GM21526 (cell line): Measurements from ENCODE around the gene NCBP3.

Experiments
- ATAC-seq: cut with Tn5 transposase; IDR thresholded peaks from one replicate; pipeline ENCODE4 v1.9.1; 2021; ENCODE audit warnings: moderate library complexity; ENCODE audit not compliant: unreplicated experiment, low FRiP score

NCBP3 gene

GRCh38 chr17:3815122-3815521 lies 30.9 kb downstream of the NCBP3 start:
- ATAC-seq, result no peak

GRCh38 chr17:3814361-3814760 lies 31.7 kb downstream of the NCBP3 start:
- no peak for ATAC-seq

DNA sequence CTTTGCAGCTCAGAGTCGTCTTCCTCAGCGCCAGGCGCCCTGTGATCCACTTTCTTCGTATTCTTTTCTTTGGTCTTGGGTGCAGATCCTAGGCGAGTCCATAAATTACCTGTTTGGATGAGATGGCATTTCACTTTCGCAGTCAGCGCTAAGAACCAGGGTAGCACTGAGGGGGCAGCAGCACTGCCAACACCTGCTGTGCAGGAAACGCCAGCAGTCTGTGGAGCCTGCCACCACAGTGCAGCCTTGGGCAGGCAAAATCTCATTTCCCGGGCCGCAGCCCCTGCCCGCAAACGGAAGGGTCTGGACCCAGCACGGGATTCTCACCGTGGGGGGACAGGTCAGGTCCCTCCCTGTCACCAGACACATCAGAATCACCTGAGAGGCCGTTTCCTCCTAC lies 32.9 kb downstream of the NCBP3 start:
- ATAC-seq, result no peak

GRCh38 chr17:3812771-3813170 lies 33.3 kb downstream of the NCBP3 start:
- ATAC-seq, result no peak

DNA sequence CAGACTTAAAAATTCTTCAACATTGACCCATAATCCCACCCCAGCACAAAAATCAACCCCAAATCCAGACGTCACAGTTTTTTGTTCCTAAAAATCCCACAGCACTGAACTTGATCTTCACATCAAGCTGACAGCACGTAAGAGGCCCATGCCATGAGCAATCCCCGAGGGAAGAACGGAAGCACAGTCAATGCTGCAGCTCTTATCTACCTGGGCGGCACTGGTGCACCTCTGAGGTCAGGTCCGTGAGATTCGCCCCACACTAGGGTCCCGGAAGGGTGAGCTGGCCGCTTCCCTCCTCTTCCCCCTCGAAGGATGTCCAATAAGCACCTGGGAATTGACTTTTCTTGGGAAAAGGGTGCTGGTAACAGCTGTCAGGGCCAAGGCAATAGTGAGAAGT lies 33.8 kb downstream of the NCBP3 start:
- no peak for ATAC-seq

DNA sequence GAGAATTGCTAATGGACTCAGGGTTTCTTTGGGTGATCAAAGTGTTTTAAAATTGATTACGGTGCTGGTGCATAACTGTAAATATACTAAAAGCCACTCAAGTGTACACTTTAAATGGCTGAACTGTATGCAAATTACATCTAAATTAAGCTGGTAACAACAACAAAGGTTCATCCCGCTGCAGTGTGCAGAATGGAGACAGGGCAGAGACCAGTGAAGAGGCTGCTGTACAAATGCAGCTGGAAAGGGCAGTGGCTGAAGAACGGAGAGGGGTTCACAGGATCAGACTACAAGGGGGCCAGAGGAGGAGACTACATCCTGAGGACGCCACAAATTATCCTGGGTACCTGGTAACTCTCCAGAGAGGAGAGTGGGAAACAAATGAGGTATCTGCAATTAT lies 36.0 kb downstream of the NCBP3 start:
- no peak for ATAC-seq

DNA sequence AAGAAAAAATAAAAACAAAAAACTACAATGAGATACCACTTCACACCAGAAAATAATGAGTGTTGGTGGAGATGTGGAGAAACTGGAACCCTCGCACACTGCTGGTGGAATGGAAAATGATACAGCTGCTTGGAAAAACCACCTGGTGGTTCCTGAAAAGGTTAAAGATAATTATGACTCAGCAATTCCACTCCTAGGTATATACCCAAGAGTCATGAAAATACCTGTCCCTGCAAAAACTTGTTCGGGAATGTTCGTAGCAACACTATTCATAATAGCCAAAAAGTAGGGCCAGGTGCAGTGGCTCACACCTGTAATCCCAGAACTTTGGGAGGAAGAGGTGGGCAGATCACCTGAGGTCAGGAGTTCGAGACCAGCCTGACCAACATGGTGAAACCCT lies 36.9 kb downstream of the NCBP3 start:
- no peak for ATAC-seq

DNA sequence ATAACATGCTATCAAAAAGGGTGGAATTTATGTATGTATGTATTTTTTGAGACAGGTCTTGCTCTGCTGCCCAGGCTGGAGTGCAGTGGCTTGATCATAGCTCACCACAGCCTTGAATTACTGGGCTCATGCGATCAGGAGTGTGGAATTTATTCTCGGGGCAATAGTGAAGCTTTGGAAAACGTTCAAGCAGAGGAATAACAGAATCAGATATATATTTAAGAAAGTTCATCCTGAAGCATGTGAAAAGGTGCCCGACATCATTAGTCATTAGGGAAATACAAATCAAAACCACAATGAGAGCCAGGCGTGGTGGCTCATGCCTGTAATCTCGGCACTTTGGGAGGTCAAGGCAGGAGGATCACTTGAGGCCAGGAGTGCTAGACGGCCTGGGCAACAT lies 37.3 kb downstream of the NCBP3 start:
- ATAC-seq, result no peak

- no peak for ATAC-seq
These were observed 40.5 kb downstream of the NCBP3 start for GRCh38 chr17:3805581-3805980.

GRCh38 chr17:3804503-3804931 lies 41.5 kb downstream of the NCBP3 start:
- ATAC-seq, result no peak

- no peak for ATAC-seq
These were observed 42.8 kb downstream of the NCBP3 start for GRCh38 chr17:3803308-3803640.

- ATAC-seq, result no peak
These were observed 43.4 kb downstream of the NCBP3 start for GRCh38 chr17:3802461-3803307.

DNA sequence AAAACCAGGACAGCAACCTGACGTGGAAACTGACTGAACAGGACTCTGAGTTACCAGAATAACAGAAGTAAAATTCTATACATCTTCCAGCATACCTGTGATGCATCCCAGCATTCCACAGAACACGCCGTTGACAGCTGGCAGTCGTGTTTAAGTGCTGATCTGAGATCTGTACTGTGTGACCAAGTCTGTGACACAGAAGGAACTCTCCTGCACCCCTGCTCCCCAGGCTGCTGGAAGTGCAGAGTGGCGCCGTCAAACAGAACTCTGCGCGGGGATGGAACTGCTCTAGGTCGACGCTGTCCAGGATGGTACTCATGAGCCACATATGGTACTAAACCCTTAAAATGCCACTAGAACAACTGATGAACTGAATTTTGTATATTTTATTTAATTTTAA lies 44.3 kb downstream of the NCBP3 start:
- ATAC-seq, result no peak

DNA sequence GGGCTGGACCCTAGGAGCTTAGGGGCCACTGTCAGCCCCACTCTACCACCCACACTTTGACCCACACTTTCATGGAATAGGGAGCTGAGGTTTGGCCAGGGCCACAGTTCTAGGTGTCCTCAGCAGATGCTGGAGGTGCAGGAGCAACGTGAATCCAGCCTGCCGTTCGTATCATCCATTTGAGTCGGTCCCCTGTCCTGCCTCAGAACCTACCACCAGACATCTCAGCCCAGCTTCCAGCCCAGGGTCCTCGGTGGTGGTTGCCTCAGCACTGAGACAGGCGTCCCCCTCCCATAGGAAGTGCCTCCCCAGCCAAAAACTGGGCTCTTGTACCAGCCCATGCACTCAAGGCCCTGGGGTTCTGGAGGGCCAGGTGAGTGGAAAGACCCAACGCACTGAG lies 44.7 kb downstream of the NCBP3 start:
- no peak for ATAC-seq

DNA sequence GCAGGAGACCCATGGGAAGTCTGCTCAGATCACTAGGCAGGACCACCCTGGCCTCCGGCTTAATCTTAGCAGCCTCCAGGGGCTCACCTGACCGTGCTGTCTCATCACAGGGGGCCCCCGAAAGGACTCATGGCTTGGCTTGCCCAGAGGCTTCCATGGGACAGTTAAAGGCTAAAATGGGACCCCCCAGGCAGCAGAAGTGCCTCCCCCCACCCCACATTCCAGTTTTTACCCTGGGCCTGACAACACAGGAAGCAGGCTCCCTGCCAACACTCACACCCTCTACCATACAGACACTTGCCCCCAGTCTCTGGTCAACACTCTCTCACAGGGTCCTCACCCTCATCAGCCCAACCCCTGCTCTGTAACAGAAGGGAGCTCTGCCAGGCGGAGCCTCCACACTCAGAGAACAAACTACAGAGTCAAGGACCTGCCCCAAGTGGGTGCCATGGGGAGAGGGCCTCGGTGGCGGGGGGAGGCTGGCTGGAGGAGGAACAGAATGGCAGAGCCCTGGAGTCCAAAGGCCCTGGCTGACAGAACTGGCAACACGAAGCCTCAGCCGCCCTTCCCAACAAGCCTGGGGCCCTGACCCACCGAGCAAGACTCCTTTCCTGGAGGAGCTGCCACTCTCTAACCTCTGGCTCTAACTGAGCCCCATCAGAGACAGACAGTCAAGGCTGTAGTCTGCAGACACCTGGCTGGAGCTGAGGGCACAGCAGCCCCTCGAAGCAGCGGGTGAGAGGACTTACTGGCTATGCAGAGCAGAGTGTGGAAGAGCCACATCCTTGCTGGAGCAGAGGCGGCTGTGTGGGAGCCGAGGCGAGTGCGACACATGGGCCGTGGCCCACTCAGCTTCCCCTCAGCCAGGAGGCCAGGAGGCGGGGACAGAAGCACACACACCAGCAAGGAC lies 45.4 kb downstream of the NCBP3 start, which contains the start of gene ITGAE:
Gene ITGAE (minus strand): TSS at position 827 of the 910 bp plus-strand sequence. CDS start 44 bp downstream, at position 783.
- ATAC-seq, result no peak

DNA sequence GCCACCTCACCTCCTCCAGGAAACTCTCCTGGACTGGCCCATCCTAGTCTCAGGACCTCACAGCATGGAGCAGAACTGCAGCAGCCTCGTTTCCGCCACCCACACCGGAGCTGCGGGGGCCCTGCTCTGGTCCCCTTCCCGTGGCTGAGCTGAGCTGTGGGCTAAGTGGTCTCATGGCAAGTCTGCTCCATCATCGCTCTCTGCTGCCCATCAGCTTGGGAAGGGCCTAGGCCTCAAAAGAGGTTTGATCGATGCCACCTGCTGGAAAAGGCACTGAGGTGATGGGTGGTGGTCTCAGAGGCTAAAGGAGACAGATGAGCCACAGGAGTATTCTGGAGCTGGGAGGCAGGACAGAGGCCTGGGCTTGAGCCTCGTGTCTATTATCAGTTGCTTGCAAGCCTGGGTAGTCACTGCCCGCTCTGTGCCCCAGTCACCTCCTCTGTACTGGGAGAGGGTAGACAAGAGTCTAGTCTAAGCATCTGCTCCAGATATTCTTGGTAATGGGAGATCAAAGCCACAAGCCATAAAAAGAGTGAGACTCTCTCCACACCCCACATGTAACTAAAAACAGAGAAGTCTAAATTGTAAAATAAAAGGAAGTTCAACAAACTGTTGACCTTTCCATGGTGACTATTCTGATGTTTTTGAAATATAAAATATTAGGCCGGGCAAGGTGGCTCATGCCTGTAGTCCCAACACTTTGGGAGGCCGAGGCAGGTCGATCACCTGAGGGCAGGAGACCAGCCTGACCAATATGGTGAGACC lies 46.7 kb downstream of the NCBP3 start:
- ATAC-seq, result no peak

- ATAC-seq, result no peak
These were observed 47.5 kb downstream of the NCBP3 start for GRCh38 chr17:3798273-3799180.

GRCh38 chr17:3796822-3797170 lies 49.2 kb downstream of the NCBP3 start:
- peak; percentile 20 for ATAC-seq

GRCh38 chr17:3796110-3796821 lies 49.8 kb downstream of the NCBP3 start:
- peak; percentile 66 for ATAC-seq
